Measurements from ENCODE around the gene ZNF783.

- TF ChIP-seq POLR2A (conservative IDR thresholded peaks at IDR 0.05), result no peak
- no peak for TF ChIP-seq HMG20B (CRISPR knock-in tag; IDR thresholded peaks at IDR 0.05)
- TF ChIP-seq ZNF3 (CRISPR knock-in tag; IDR thresholded peaks at IDR 0.05), result no peak
- no peak for TF ChIP-seq SMAD1 (IDR thresholded peaks at IDR 0.05; ENCODE audit: low read depth, low read length, partially characterized antibody)
These were observed 72.2 kb downstream of the ZNF783 start for GRCh38 chr7:149334219-149334618.
